NCI-H510A (cell line): ENCODE measurements around the gene SH3PXD2A.

Source experiments
- DNase-seq: peaks from one replicate; lab custom pipeline; 2025; lab: John Stamatoyannopoulos, UW

SH3PXD2A gene

GRCh38 chr10:103706762-103707161, 148.6 kb downstream of the SH3PXD2A start:
- no peak for DNase-seq

DNA sequence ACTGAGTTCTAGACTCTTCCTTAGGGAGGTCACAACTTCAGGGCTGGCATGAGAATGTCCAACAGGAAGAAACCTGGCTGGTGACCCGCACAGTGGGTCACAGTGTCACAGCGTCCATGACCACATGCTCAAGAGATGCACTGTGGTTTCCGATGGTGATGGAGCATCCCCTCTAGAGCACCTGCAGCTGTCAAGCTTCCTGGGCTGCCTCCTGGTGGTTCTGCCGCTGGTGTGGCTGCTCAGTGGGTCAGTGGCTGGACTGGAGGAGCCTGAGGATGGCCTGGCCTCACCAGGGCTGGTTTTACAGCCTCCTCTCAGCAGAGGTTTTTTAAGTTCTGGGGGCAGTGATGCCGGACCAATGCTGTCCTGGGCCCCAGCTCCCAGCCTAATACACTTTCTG, 149.3 kb downstream of the SH3PXD2A start:
- no peak for DNase-seq

DNA sequence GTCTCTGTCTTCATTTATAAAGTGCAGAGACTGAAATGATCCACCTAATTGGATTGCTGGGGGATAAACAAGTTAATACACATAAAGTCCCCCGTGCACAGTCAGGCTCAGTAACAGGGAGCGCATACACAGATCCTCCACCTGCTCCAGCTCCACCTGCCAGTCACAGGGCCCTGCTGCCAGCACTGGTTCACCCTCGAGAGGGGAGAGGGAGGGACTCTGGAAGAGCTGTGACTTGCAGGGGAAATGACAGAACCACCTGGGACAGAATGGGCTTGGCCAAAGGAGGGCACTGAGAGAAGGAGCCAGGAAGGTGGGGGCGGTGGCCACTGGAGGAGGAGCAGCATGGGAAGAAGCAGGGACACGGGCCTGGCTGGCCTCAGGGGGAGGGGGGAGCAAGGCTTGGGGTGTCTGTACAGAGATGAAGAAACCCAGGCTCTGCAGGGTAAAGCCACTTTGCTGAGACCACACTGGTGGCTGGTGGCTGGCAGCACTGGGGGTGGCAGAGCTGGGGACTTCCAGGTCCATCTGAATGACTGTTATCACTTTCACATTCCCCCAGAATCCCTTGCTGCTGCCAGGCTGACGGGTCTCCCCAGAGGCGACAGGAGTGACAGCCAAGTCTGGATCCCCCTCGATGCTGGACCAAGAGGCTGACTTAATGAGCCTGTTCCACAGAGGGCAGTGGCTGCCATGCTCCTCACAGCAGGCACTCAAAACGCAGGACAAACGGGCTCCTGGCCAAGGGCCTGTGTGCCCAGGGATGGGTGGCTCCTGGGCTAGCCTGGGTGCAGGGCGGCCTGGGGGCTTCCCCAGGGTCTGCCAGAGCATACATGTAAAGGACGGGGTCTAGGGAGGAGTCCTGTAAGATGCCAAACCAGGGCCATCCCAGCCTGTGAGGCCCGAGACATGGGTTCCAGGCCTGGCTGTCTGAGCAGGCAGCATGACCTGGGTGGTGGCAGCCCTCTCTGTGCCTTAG, 151.1 kb downstream of the SH3PXD2A start:
- DNase-seq = peak; percentile 82

DNA sequence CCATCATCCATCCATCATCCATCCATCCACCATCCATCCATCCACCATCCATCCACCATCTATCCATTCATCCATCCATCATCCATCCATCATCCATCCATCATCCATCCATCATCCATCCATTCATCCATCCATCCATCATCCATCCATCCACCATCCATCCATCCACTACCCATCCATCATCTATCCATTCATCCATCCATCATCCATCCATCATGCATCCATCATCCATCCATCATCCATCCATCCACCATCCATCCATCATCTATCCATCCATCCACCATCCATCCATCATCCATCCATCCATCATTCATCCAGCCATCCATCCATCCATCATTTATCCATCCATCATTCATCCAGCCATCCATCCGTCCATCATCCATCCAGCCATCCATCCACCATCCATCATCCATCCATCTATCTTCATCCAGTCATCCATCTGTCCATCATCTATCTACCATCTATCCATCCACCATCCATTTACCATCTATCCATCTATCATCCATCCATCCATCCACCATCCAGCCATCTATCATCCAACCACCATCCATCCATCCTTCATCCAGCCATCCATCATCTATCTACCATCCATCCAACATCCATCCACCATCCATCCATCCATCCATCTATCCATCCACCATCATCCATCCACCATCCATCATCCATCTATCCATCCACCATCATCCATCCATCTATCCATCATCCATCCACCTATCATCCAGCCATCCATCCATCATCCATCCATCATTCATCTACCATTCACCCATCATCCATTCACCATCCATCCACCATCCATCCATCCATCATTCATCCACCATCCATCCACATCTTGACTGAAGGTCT, 153.8 kb downstream of the SH3PXD2A start:
- DNase-seq = no peak

- no peak for DNase-seq
These were observed 155.0 kb downstream of the SH3PXD2A start for GRCh38 chr10:103700436-103700715.

DNA sequence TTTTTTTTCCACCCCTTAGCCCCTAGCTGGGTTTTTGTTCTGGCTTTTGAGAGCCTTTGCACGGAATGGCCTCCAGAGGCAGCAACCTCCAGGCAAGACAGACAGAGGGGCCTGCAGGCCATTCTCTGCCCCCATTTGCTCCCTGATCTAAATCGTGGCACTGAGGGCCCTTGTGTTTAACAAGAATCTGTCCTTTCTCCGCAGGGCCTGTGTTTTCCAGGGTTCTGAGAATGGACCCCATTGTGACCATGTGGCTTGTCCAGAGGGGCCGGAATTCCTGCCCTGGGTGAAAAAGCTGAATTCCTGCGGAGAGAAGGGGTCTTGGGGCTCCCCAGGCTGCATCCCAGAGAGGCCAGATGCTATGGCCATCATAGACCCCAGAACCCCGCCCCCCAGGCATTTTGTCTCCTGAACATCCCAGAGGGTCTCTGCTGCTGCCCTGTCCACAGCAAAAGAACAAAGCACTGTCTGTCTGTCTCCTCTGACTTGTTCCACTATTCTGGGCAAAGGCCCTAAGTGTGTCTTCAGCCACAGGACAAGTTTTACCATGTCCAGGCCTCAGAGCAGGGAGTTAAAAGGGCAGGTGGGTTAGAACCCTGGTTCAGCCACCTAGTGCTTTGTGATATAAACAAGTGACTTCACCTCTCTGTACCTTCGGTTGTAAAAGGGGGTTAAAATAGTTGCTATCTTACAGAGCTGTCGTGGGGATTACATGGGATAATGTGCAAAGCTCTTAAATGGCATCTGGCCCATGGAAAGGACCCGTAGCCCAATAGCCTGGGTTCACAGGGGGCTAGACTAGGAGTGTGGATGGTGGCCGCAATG, 155.6 kb downstream of the SH3PXD2A start:
- DNase-seq = no peak

- DNase-seq = no peak
These were observed 157.1 kb downstream of the SH3PXD2A start for GRCh38 chr10:103698266-103698665.

DNA sequence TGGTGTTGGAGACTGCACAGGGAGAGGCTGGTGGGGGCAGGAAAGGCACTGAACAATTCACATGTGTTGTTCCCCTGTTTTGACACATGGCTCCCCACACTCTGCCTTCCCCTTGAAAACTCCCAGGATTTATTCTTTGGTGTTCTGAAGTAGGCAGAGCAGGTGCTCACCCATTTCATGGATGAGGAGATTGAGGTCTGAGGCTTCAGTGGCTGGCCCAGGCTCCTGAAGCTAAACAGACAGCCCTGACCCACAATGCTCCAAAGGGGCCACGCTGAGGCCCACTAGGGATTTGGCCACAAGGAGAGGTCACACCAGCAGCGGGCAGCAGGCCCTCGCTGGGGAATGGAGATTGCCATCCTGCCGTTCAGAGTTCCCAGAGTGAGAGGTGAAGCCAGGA, 157.6 kb downstream of the SH3PXD2A start:
- DNase-seq = no peak

DNA sequence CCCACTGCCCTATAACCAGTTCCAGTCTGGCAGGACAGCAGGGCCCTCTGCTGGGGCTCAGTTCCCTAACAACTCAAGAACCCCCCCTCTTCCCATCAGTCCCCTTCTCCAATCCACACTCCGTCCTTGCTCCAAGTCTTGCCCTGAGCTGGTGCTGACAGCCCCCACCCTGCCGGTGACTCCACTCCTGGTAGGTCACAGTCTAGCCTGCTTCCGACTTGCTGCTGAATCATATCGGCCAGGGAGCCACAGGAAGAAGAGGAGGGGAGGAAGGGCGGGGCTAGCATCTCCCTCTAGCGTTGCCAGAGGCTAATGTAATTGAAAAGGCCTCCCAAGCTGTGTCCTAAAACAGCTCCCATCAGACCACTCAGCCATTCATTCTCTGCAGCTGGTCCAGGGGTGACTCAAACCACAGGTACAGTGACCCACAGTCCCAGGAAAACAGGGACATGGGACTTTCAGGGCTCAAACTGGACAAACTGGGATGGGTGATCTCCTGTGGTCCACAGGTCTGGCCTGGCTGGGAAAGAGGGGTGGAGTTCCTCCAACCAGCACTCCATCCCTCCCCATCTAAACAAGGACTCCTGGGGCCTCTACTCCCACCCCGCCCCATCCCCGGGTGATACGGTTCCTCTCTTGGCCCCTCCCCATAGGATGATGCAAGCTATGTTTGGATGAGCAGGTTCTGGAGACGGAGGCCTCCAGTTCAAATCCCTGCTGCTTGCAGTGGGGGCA, 158.8 kb downstream of the SH3PXD2A start:
- DNase-seq = peak; percentile 52

DNA sequence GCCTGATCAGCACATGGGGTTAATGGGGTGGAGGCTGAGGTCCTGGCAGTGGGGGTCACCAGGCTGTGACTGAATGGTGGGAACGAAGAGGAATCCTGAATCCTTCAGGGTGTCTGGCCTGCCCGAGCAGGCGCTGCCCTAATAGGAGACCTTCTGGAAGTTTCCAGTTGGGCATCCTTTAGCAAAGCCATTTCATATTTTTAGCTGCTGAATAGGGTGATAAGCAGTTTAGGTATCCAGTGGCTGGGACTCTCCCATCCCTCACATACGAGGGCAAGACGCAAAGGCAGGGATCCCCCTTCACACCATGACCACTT, 159.3 kb downstream of the SH3PXD2A start:
- no peak for DNase-seq

DNA sequence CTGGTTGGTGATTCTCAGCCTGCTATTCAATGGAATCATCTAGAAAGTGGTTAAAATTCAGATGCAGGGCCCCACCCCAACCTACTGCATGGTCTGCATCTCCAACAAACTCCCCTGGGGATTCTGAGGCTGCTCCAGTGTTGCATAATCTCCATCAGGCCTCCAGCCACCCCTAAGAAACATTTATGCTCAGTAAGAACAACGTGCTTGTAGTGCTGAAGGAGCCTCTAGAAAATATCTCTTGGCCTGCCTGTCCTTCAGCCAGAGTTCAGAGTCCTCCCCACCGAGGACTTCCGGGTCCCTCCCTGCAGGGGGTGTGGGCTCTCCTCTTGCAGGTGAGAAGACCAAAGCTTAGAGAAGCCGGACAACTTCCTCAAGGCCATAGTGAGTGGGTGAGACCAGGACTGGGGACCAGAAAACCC, 159.8 kb downstream of the SH3PXD2A start:
- no peak for DNase-seq

- DNase-seq = no peak
These were observed 161.6 kb downstream of the SH3PXD2A start for GRCh38 chr10:103693812-103694205.

DNA sequence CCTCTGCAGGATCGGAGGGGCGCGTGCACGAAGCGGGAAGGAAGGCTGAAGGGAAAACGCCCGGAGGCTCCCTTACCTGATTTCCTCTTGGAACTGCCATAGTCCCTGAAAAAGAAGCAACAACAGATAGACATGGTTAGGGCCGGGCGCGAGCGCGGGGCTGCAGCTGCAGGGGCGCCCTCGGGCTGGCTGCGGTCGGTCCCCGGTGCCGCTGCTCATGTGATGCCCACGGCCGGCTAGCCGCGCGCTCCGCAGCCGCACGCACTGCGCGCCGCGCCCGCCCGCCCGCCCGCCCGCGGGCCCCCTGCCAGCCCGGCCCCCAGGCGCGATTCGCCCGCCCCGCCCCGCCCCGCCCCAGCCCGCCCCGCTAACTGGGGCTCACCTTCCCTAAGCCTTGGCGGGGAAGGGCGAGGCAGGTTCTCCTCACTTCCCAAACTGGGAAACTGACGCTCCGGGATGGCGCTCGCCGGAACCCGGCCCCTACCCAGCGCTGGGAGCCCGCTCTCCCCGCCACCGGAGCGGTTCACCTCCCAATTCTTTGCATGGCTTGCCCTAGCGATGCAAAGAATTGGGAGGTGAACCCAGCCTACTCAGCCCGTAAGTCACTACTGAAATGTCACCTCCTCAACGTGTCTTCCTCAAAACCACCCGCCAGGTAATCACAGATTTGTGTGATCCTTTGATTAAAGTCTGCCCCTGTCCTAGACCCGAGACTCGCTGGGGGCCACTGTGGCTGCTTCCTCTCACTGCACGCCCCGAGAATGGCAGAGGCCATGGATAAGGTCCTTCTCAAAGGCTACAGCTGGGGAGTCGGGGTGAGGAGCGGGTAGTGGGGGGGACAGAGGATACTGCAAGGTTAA, 162.2 kb downstream of the SH3PXD2A start:
- DNase-seq = no peak

GRCh38 chr10:103692436-103692951, 162.9 kb downstream of the SH3PXD2A start:
- no peak for DNase-seq

DNA sequence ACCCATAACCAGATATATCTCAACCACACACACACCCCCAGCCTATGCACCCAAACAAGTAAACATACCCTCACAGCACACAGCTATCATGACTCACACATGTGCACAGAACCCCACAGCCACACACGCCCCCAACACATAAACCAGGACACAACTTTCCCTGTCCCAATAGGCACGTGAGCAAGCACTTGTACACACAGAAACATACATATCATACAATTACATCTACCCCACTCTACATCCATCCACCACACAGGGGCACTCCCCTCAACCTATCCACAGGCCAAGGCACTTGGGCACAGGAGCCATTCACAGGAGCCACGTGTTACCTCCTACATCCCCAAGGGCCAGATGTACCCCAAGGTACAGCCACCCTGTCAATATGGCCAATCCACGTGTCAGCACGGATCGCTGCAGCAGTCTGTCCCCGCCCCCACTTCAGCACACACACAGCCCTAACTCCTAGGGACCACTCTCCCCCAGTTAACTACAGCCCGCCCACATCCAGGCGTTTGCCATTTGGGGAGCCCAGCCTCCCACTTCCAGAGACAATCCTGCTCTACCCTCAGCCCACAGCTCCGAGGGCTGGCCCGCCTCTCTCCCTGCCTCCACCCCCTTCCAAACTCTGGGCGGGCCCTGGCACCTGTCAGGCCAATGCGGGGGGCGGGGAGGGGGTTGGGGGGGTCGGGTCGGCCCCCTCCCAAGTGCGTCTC, 163.5 kb downstream of the SH3PXD2A start:
- DNase-seq = no peak

GRCh38 chr10:103691267-103691666, 164.1 kb downstream of the SH3PXD2A start:
- no peak for DNase-seq

DNA sequence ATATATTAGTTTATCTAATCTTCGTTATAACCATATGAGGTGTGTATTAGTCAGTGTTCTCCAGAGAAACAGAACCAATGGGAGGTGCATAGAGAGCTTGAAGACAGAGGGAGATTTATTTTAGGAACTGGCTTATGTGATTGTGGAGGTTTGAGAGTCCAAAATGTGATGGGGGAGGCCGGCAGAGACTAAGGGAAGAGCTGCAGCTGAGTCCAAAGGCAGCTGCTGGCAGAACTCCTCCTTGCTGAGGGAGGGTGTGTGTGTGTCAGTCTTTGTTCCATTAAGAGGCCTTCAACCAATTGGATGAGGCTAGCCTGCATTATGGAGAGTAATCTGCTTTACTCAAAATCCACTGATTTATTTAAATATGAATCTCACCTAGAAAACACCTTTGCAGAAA, 165.1 kb downstream of the SH3PXD2A start:
- no peak for DNase-seq

GRCh38 chr10:103688491-103688890, 166.9 kb downstream of the SH3PXD2A start:
- no peak for DNase-seq

DNA sequence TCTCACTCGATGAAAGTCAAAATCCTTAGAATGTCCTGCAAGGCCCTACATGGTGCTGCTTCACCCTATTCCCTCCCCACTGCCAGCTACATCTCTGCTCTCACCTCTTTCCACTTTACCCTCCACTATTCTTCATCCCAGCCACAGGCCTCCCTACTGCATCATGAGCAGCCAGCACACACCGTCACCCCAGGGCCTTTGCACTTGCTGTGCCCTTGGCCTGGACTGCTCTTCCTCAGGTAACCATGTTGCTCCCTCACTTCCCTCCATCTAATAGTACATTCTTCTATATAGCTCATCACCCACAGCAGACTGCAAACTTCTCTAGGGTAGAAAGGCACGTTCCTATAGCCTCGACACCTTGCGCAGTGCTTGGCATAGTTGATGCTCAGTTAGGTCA, 167.7 kb downstream of the SH3PXD2A start:
- no peak for DNase-seq

GRCh38 chr10:103687172-103687571, 168.2 kb downstream of the SH3PXD2A start:
- no peak for DNase-seq
